Panc1 (cell line): Measurements from ENCODE around the gene TGFBR1. TPM values are rescaled to one million over a fixed set of nuclear protein-coding genes. Genes with fewer than 3 reads are reported as not detected.

Experiments used
- ATAC-seq: fragments of 200-7000 bp; cut with Tn5 transposase; 2 replicates; pipeline ENCODE4 v1.9.1; 2020; ENCODE audit warnings: mild to moderate bottlenecking, moderate library complexity
- BruUV-seq: library from RNA; stranded (reverse); fragments of 400-500 nt; replicated peaks from 2 replicates; lab custom pipeline; 2021; lab: Mats Ljungman, UMichigan
- CTCF ChIA-PET: fragments of 300-600 bp; sonication (Branson Sonifier 250); formaldehyde crosslinking; loops from one replicate; lab custom pipeline; 2022; ENCODE audit warnings: antibody characterized with exemption; lab: Charles Lee
- POLR2A ChIA-PET: fragments of 300-600 bp; sonication (Branson Sonifier 250); formaldehyde crosslinking; loops from one replicate; lab custom pipeline; 2022; ENCODE audit warnings: antibody characterized with exemption; lab: Charles Lee
- DNase-seq: peaks from one replicate; pipeline ENCODE4 v3.0.0-alpha.2; 2010; ENCODE audit warnings: low read depth, low spot score
- H3K27ac ChIP-seq: 2 replicates; pipeline ENCODE4 v1.5.1; 2011; ENCODE audit warnings: mild to moderate bottlenecking, low read length, inconsistent platforms
- H3K27me3 ChIP-seq: fragments of 200-500 bp; sonication (Bioruptor generic); 2 replicates; pipeline ENCODE4 v1.6.0; 2014; ENCODE audit warnings: low read length, inconsistent platforms; ENCODE audit not compliant: control insufficient read depth, insufficient read depth
- H3K36me3 ChIP-seq: fragments of 200-500 bp; sonication (Bioruptor generic); 2 replicates; pipeline ENCODE4 v1.5.1; 2014; ENCODE audit warnings: inconsistent platforms, mild to moderate bottlenecking, low read length, moderate library complexity; ENCODE audit not compliant: control insufficient read depth, insufficient read depth
- H3K4me1 ChIP-seq: 2 replicates; pipeline ENCODE4 v1.5.1; 2011; ENCODE audit warnings: inconsistent platforms, mild to moderate bottlenecking, low read length, moderate library complexity; ENCODE audit not compliant: control insufficient read depth, insufficient read depth
- H3K4me3 ChIP-seq, 2 experiments: 2 replicates each; pipeline ENCODE4 v1.5.1; 2011 to 2012; ENCODE audit warnings: low read depth in 2 of 2, low read length in 2 of 2, mild to moderate bottlenecking in 2 of 2, inconsistent platforms in 1 of 2, moderate library complexity in 1 of 2
- H3K9me3 ChIP-seq: fragments of 200-500 bp; sonication (Bioruptor generic); 2 replicates; pipeline ENCODE4 v1.5.1; 2014; ENCODE audit warnings: low read depth, mild to moderate bottlenecking, inconsistent platforms, low read length, moderate library complexity; ENCODE audit not compliant: control insufficient read depth, insufficient read depth
- POLR2AphosphoS5 ChIP-seq: IDR thresholded peaks from 2 replicates; pipeline ENCODE4 v1.6.1; 2012; ENCODE audit warnings: mild to moderate bottlenecking, low read depth, low read length, moderate library complexity
- SIN3A ChIP-seq: IDR thresholded peaks from 2 replicates; pipeline ENCODE4 v1.6.1; 2012; ENCODE audit warnings: low read depth, mild to moderate bottlenecking, low read length, moderate library complexity, borderline replicate concordance; ENCODE audit not compliant: insufficient read depth
- TCF7L2 ChIP-seq: IDR thresholded peaks from 2 replicates; pipeline ENCODE4 v1.6.1; 2011; ENCODE audit warnings: mild to moderate bottlenecking, low read depth, low read length, inconsistent platforms
- in situ Hi-C: cut with HindIII; loops from 2 replicates; pipeline ENCODE4 v1.10.0; 2016; ENCODE audit warnings: low sequenced_read_pairs, low pct_unique_long_range_greater_than_20kb
- intact Hi-C: fragments of 100-400 bp; cut with micrococcal nuclease; formaldehyde crosslinking; loops from one replicate; pipeline ENCODE4 v1.10.0; 2022; ENCODE audit not compliant: unreplicated experiment
- total RNA-seq: library from RNA; stranded (reverse); gene quantifications from one replicate; pipeline ENCODE4 v1.2.1, GENCODE V29; 2021; ENCODE audit not compliant: unreplicated experiment
- TF ChIP-seq, protein P1 (sequence below): fragments of 450-650 bp; IDR thresholded peaks from 2 replicates; pipeline ENCODE4 v1.5.1; 2017; ENCODE audit warnings: mild to moderate bottlenecking
- TF ChIP-seq, protein P2 (sequence below), 2 experiments: IDR thresholded peaks; 2 replicates each; pipeline ENCODE4 v1.6.1; 2011 to 2012; ENCODE audit warnings: low read depth in 2 of 2, control low read depth in 1 of 2, low read length in 1 of 2, mild to moderate bottlenecking in 1 of 2, moderate library complexity in 1 of 2; ENCODE audit not compliant: insufficient read depth in 1 of 2

Gene TGFBR1
- total RNA-seq, 1 experiment from 2014 or later = 22.2 TPM

DNA sequence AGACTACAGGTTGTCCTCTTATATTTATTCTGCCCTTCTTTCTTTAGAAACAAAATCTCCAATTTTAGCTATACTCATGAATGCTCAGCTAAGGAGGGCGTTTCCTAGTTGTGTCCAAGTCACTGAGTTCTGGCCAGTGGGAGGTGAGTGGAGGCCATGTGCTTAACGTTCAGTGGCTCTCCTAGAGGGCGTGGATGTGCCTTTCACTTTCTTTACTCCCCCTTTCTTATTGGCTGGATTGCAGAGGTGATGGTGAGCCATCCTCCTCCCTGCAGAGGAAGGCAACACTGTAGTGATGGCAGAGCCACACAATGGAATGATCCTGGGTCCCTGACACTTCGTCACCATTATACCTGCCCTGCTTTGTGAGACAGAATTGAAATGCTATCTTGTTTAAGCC lies 62.2 kb downstream of the TGFBR1 start:
- no peak overlapping the region for H3K27ac ChIP-seq
- no peaks in the 10 kb centered on the region for H3K36me3 ChIP-seq
- in situ Hi-C loops (no loop called here), intact Hi-C loops (no loop called here)
- no TSS peak for BruUV-seq
- TF ChIP-seq TCF7L2 (no peak), POLR2AphosphoS5 (no peak), SIN3A (no peak)
- TF ChIP-seq, protein P1, sequence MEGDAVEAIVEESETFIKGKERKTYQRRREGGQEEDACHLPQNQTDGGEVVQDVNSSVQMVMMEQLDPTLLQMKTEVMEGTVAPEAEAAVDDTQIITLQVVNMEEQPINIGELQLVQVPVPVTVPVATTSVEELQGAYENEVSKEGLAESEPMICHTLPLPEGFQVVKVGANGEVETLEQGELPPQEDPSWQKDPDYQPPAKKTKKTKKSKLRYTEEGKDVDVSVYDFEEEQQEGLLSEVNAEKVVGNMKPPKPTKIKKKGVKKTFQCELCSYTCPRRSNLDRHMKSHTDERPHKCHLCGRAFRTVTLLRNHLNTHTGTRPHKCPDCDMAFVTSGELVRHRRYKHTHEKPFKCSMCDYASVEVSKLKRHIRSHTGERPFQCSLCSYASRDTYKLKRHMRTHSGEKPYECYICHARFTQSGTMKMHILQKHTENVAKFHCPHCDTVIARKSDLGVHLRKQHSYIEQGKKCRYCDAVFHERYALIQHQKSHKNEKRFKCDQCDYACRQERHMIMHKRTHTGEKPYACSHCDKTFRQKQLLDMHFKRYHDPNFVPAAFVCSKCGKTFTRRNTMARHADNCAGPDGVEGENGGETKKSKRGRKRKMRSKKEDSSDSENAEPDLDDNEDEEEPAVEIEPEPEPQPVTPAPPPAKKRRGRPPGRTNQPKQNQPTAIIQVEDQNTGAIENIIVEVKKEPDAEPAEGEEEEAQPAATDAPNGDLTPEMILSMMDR = no peak
- TF ChIP-seq, protein P2, sequence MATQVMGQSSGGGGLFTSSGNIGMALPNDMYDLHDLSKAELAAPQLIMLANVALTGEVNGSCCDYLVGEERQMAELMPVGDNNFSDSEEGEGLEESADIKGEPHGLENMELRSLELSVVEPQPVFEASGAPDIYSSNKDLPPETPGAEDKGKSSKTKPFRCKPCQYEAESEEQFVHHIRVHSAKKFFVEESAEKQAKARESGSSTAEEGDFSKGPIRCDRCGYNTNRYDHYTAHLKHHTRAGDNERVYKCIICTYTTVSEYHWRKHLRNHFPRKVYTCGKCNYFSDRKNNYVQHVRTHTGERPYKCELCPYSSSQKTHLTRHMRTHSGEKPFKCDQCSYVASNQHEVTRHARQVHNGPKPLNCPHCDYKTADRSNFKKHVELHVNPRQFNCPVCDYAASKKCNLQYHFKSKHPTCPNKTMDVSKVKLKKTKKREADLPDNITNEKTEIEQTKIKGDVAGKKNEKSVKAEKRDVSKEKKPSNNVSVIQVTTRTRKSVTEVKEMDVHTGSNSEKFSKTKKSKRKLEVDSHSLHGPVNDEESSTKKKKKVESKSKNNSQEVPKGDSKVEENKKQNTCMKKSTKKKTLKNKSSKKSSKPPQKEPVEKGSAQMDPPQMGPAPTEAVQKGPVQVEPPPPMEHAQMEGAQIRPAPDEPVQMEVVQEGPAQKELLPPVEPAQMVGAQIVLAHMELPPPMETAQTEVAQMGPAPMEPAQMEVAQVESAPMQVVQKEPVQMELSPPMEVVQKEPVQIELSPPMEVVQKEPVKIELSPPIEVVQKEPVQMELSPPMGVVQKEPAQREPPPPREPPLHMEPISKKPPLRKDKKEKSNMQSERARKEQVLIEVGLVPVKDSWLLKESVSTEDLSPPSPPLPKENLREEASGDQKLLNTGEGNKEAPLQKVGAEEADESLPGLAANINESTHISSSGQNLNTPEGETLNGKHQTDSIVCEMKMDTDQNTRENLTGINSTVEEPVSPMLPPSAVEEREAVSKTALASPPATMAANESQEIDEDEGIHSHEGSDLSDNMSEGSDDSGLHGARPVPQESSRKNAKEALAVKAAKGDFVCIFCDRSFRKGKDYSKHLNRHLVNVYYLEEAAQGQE (IDR thresholded peaks at IDR 0.05; ENCODE audit: insufficient read depth in 1 of 2, low read depth in 2 of 2, low read length in 1 of 2) = no peak
- ChIA-PET POLR2A (no interaction called here), CTCF (no interaction called here)
- H3K27me3 ChIP-seq = no peaks in the 10 kb centered on the region
- DNase-seq (no peak), ATAC-seq (no peak)
- H3K4me3 ChIP-seq = no peak overlapping the region
- H3K9me3 ChIP-seq = no peaks in the 10 kb centered on the region
- H3K4me1 ChIP-seq = no peaks in the 10 kb centered on the region; the same call in 1 of the 2 replicates

DNA sequence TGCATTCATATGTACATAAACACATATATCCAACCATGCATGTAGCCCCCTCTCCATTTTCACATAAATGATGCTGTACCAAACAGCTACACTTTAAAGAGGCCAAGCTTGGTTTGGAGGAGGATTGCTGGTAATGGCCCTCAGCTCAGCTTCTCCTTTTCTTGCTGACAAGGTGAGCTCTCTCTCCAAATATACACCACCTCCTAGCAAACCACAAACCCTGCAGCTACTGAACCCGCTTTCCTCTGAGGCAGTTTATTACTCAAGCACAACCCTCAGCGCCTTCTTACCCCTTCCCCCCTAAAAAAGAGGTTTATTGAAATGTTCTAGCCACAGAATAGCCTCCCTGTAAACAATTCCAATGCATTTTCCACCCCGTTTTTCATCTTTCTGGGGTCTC lies 62.8 kb downstream of the TGFBR1 start:
- no peaks in the 10 kb centered on the region for H3K9me3 ChIP-seq
- ChIA-PET POLR2A (no interaction called here), CTCF (no interaction called here)
- DNase-seq = no peak
- no TSS peak for BruUV-seq
- H3K4me1 ChIP-seq = no peaks in the 10 kb centered on the region; the same call in 1 of the 2 replicates
- H3K27ac ChIP-seq = no peak overlapping the region
- H3K36me3 ChIP-seq = no peaks in the 10 kb centered on the region
- no peaks in the 10 kb centered on the region for H3K27me3 ChIP-seq
- TF ChIP-seq, protein P2 (IDR thresholded peaks at IDR 0.05; ENCODE audit: insufficient read depth in 1 of 2, low read depth in 2 of 2, low read length in 1 of 2) = no peak
- TF ChIP-seq SIN3A (no peak), POLR2AphosphoS5 (no peak)
- intact Hi-C loops = no loop called here
- ATAC-seq = no peak
- no peak overlapping the region for H3K4me3 ChIP-seq
- in situ Hi-C loops = no loop called here
